HepG2 (cell line): ENCODE data around the gene TLR4. TPM values are rescaled to one million over a fixed set of nuclear protein-coding genes. Genes with fewer than 3 reads are reported as not detected.

Experiments used
- ATAC-seq: fragments of 200-7000 bp; cut with Tn5 transposase; 3 replicates; pipeline ENCODE4 v1.9.1; 2020; ENCODE audit warnings: mild to moderate bottlenecking, moderate library complexity
- BruUV-seq: library from RNA; stranded (reverse); fragments of 400-500 nt; replicated peaks from 2 replicates; lab custom pipeline; 2021; lab: Mats Ljungman, UMichigan
- CTCF ChIA-PET: fragments of 300-600 bp; formaldehyde crosslinking; extraction: SDS; loops from one replicate; lab custom pipeline; 2021; ENCODE audit warnings: low total read pairs, inconsistent platforms, low intra/inter-chr PET ratio; lab: Yijun Ruan, JAX
- POLR2A ChIA-PET: fragments of 350-600 bp; sonication (Branson Sonifier 250); formaldehyde crosslinking; loops from one replicate; lab custom pipeline; 2020; ENCODE audit warnings: antibody characterized with exemption, inconsistent platforms; lab: Yijun Ruan, JAX
- DNase-seq: peaks from one replicate; pipeline ENCODE4 v3.0.0-alpha.2; 2015; ENCODE audit warnings: low spot score
- FAIRE-seq: peaks from 3 replicates; lab custom pipeline; 2011; peaks lifted over from hg19 to GRCh38; lab: Jason Lieb, UNC
- H2AFZ ChIP-seq: one replicate; pipeline ENCODE4 v1.6.1; 2011; ENCODE audit warnings: low read length, inconsistent platforms
- H3K27ac ChIP-seq: fragments of 300-600 bp; 3 replicates; pipeline ENCODE4 v1.8.0; 2011; ENCODE audit warnings: mixed run types, mild to moderate bottlenecking, mixed read lengths, low read length, inconsistent platforms; ENCODE audit not compliant: insufficient read depth; ENCODE audit errors: extremely low read length
- H3K27me3 ChIP-seq, 2 experiments: fragments of 200-600 bp in 1 of 2; 2 replicates in 1 of 2; 3 replicates in 1 of 2; pipeline versions ENCODE4 v1.6.0 to v1.8.0; 2011; ENCODE audit warnings: low read length in 2 of 2, mild to moderate bottlenecking in 2 of 2, moderate library complexity in 2 of 2, inconsistent platforms in 1 of 2; ENCODE audit not compliant: insufficient read depth in 2 of 2, control insufficient read depth in 1 of 2
- H3K36me3 ChIP-seq, 2 experiments: fragments of 200-600 bp in 1 of 2; replicated peaks in 1 of 2; 2 replicates in 1 of 2; 3 replicates in 1 of 2; pipeline versions ENCODE4 v1.5.1 to v1.8.0; 2011; ENCODE audit warnings: low read length in 2 of 2, inconsistent platforms in 1 of 2; ENCODE audit not compliant: insufficient read depth in 2 of 2, control insufficient read depth in 1 of 2
- H3K4me1 ChIP-seq: 2 replicates; pipeline ENCODE4 v1.5.1; 2012; ENCODE audit warnings: low read length, inconsistent platforms; ENCODE audit not compliant: insufficient read depth
- H3K4me2 ChIP-seq: 2 replicates; pipeline ENCODE4 v1.6.0; 2011; ENCODE audit warnings: low read depth, low read length, inconsistent platforms
- H3K4me3 ChIP-seq, 3 experiments: fragments of 200-600 bp in 1 of 3; sonication (generic), shearing (Covaris generic) in 1 of 3; replicated peaks in 1 of 3; 2 replicates each; pipeline ENCODE4 v1.5.1; 2011 to 2016; ENCODE audit warnings: low read length in 3 of 3, inconsistent platforms in 2 of 3, low read depth in 2 of 3, mild to moderate bottlenecking in 2 of 3, control low read depth in 1 of 3, mixed read lengths in 1 of 3; ENCODE audit not compliant: insufficient read depth in 1 of 3
- H3K79me2 ChIP-seq: one replicate; pipeline ENCODE4 v1.6.1; 2011; ENCODE audit warnings: low read length, inconsistent platforms; ENCODE audit not compliant: insufficient read depth
- H3K9ac ChIP-seq: 2 replicates; pipeline ENCODE4 v1.6.0; 2011; ENCODE audit warnings: mild to moderate bottlenecking, low read depth, low read length, inconsistent platforms; ENCODE audit not compliant: insufficient read depth
- H3K9me3 ChIP-seq: 2 replicates; pipeline ENCODE4 v1.5.1; 2012; ENCODE audit warnings: mild to moderate bottlenecking, low read length
- H4K20me1 ChIP-seq: 2 replicates; pipeline ENCODE4 v1.6.0; 2011; ENCODE audit warnings: inconsistent platforms, mild to moderate bottlenecking, low read length, moderate library complexity; ENCODE audit not compliant: insufficient read depth
- ARID2 ChIP-seq: sonication (generic); formaldehyde crosslinking; IDR thresholded peaks from 2 replicates; pipeline ENCODE4 v1.8.1; 2022; ENCODE audit warnings: mild to moderate bottlenecking, missing genetic modification reagents, borderline replicate concordance
- ARID3A ChIP-seq: IDR thresholded peaks from 2 replicates; pipeline ENCODE4 v1.6.1; 2012; ENCODE audit warnings: low read depth, low read length, improper control_type of control experiment
- DNMT3B ChIP-seq: conservative IDR thresholded peaks from 2 replicates; pipeline ENCODE4 v1.6.1; 2016; ENCODE audit warnings: missing biosample characterization, control low read depth
- ELF4 ChIP-seq: sonication (generic); formaldehyde crosslinking; IDR thresholded peaks from 2 replicates; pipeline ENCODE4 v1.5.0; 2020; ENCODE audit warnings: missing genetic modification reagents, mild to moderate bottlenecking, moderate library complexity, borderline replicate concordance
- FOXO1 ChIP-seq: sonication (generic); formaldehyde crosslinking; IDR thresholded peaks from 2 replicates; pipeline ENCODE4 v1.4.0; 2020; ENCODE audit warnings: missing genetic modification reagents
- KMT2B ChIP-seq: IDR thresholded peaks from 2 replicates; pipeline ENCODE4 v1.6.1; 2016; ENCODE audit warnings: missing genetic modification reagents, missing compliant biosample characterization
- PAX8 ChIP-seq: sonication (generic); formaldehyde crosslinking; IDR thresholded peaks from 2 replicates; pipeline ENCODE4 v1.8.0; 2022; ENCODE audit warnings: mild to moderate bottlenecking, missing genetic modification reagents, borderline replicate concordance
- PREB ChIP-seq: sonication (generic); formaldehyde crosslinking; IDR thresholded peaks from 2 replicates; pipeline ENCODE4 v1.4.0; 2020; ENCODE audit warnings: missing genetic modification reagents
- TOPORS ChIP-seq: sonication (generic); formaldehyde crosslinking; IDR thresholded peaks from 2 replicates; pipeline ENCODE4 v1.8.0; 2023; ENCODE audit warnings: mild to moderate bottlenecking, missing genetic modification reagents
- WIZ ChIP-seq: sonication (generic); formaldehyde crosslinking; IDR thresholded peaks from 2 replicates; pipeline ENCODE4 v1.5.1; 2020; ENCODE audit warnings: mild to moderate bottlenecking, missing genetic modification reagents
- ZBTB33 ChIP-seq: sonication (generic); formaldehyde crosslinking; IDR thresholded peaks from 2 replicates; pipeline ENCODE4 v1.4.0; 2020; ENCODE audit warnings: missing genetic modification reagents
- ZNF121 ChIP-seq: sonication (generic); formaldehyde crosslinking; IDR thresholded peaks from 2 replicates; pipeline ENCODE4 v1.5.0; 2020; ENCODE audit warnings: mild to moderate bottlenecking, missing genetic modification reagents
- ZNF138 ChIP-seq: sonication (generic); formaldehyde crosslinking; IDR thresholded peaks from 2 replicates; pipeline ENCODE4 v1.5.0; 2020; ENCODE audit warnings: mild to moderate bottlenecking, low read depth, missing genetic modification reagents
- ZNF549 ChIP-seq: sonication (generic); formaldehyde crosslinking; IDR thresholded peaks from 2 replicates; pipeline ENCODE4 v1.5.0; 2020; ENCODE audit warnings: missing genetic modification reagents
- ZZZ3 ChIP-seq: sonication (generic); formaldehyde crosslinking; IDR thresholded peaks from 2 replicates; pipeline ENCODE4 v1.4.0; 2020; ENCODE audit warnings: missing genetic modification reagents, mild to moderate bottlenecking, borderline replicate concordance
- WGBS: methylation state at CpG from one replicate; pipeline ENCODE4 v1.1.6; 2017; ENCODE audit warnings: low lambda C conversion rate; 5-methylcytosine and 5-hydroxymethylcytosine counted together
- in situ Hi-C: cut with HindIII; loops from 2 replicates; pipeline ENCODE4 v1.10.0; 2017; ENCODE audit warnings: low pct_unique_long_range_greater_than_20kb; ENCODE audit not compliant: extremely low pct_ligation_motif_present
- intact Hi-C: fragments of 100-400 bp; cut with micrococcal nuclease; formaldehyde crosslinking; loops from one replicate; pipeline ENCODE4 v1.10.0; 2022; ENCODE audit not compliant: unreplicated experiment
- polyA plus RNA-seq, 8 experiments: library from polyadenylated mRNA; depleted of rRNA in 3 of 8; stranded (reverse) in 7 of 8; unstranded in 1 of 8; fragments of >200 nt; fragmentation: Illumina TruSeq in 4 of 8; extraction: Trizol in 4 of 8; gene quantifications; 2 replicates each; pipeline versions ENCODE4 v1.2.1 to v1.2.3, GENCODE V29; 2011 to 2016; ENCODE audit warnings: low read depth in 4 of 8, missing spikeins in 1 of 8, mixed read lengths in 1 of 8; ENCODE audit not compliant: insufficient read depth in 1 of 8
- total RNA-seq, 5 experiments: library from RNA; depleted of rRNA; stranded (reverse); fragments of >200 nt; fragmentation: Illumina TruSeq; extraction: Trizol; gene quantifications; 2 replicates each; pipeline ENCODE4 v1.2.3, GENCODE V29; 2016; ENCODE audit warnings: low read depth in 1 of 5

Gene TLR4
- total and polyA plus RNA-seq, 2 of the 13 experiments (the other 11 are each of a cell fraction or from before 2014, with no cell fraction given): 0.07 to 0.22 TPM

GRCh38 chr9:117771136-117771535 lies 66.9 kb downstream of the TLR4 start:
- no peaks in the 10 kb centered on the region for H3K4me1 ChIP-seq
- no peak overlapping the region for H3K27ac ChIP-seq
- BruUV-seq: no TSS peak
- intact Hi-C loops (no loop called here), in situ Hi-C loops (no loop called here)
- H3K9ac ChIP-seq: no peak overlapping the region
- no peak for DNase-seq
- H3K4me2 ChIP-seq: no peak overlapping the region
- no peak for FAIRE-seq
- peaks cover 16% of the 10 kb centered on the region; the same call in 1 of the 2 replicates for H3K9me3 ChIP-seq
- no peak for ATAC-seq
- H3K36me3 ChIP-seq: no peaks in the 10 kb centered on the region
- no peaks in the 10 kb centered on the region for H4K20me1 ChIP-seq
- no peak for TF ChIP-seq ZBTB33 (CRISPR knock-in tag)
- TF ChIP-seq ZNF549: no peak
- no peak for TF ChIP-seq PAX8 (CRISPR knock-in tag)
- TF ChIP-seq ZNF121 (CRISPR knock-in tag): no peak
- TF ChIP-seq ZZZ3 (CRISPR knock-in tag): no peak
- TF ChIP-seq WIZ: no peak
- no peak for TF ChIP-seq ELF4 (CRISPR knock-in tag)
- H2AFZ ChIP-seq: no peak overlapping the region
- POLR2A ChIA-PET: no interaction called here
- 1% methylated on average over 4 of the region's 4 CpGs for WGBS
- no peaks in the 10 kb centered on the region for H3K79me2 ChIP-seq
- CTCF ChIA-PET: no interaction called here
- no peak overlapping the region for H3K4me3 ChIP-seq
- H3K27me3 ChIP-seq: no peaks in the 10 kb centered on the region

GRCh38 chr9:117772960-117773359 lies 68.8 kb downstream of the TLR4 start:
- peaks cover 17% of the 10 kb centered on the region; the same call in 1 of the 2 replicates for H3K9me3 ChIP-seq
- POLR2A ChIA-PET: no interaction called here
- no peak overlapping the region for H3K27ac ChIP-seq
- FAIRE-seq (no peak), DNase-seq (no peak), ATAC-seq (no peak)
- H3K4me2 ChIP-seq: no peak overlapping the region
- no peaks in the 10 kb centered on the region for H3K36me3 ChIP-seq
- in situ Hi-C loops (no loop called here), intact Hi-C loops (no loop called here)
- no peak overlapping the region for H3K4me3 ChIP-seq
- H4K20me1 ChIP-seq: no peaks in the 10 kb centered on the region
- 0% methylated on average over 3 of the region's 3 CpGs for WGBS
- H2AFZ ChIP-seq: no peak overlapping the region
- no peak overlapping the region for H3K9ac ChIP-seq
- CTCF ChIA-PET: no interaction called here
- H3K4me1 ChIP-seq: no peaks in the 10 kb centered on the region
- no peaks in the 10 kb centered on the region for H3K79me2 ChIP-seq
- no TSS peak for BruUV-seq
- no peaks in the 10 kb centered on the region for H3K27me3 ChIP-seq
- no peak for TF ChIP-seq ARID3A
- TF ChIP-seq FOXO1 (CRISPR knock-in tag): no peak
- TF ChIP-seq TOPORS: no peak
- TF ChIP-seq ZNF138: no peak
- TF ChIP-seq ARID2 (CRISPR knock-in tag): no peak
- no peak for TF ChIP-seq KMT2B (CRISPR knock-in tag)
- no peak for TF ChIP-seq DNMT3B (CRISPR knock-in tag)
- TF ChIP-seq PREB: no peak
